ENCODE results near the gene PPARG.

Gene PPARG

GRCh38 chr3:12345584-12346494 is 57.0 kb downstream of the PPARG start:
- peak; percentile 3 for DNase-seq

- no peak for DNase-seq
Observed at GRCh38 chr3:12347301-12347700, 58.4 kb downstream of the PPARG start.

- DNase-seq, result no peak
Observed at GRCh38 chr3:12349895-12350811, 61.3 kb downstream of the PPARG start.

- no peak for DNase-seq
Observed at GRCh38 chr3:12351145-12351544, 62.3 kb downstream of the PPARG start.

- no peak for DNase-seq
Observed at GRCh38 chr3:12352253-12352652, 63.4 kb downstream of the PPARG start.

- DNase-seq, result no peak
Observed at GRCh38 chr3:12352755-12353154, 63.9 kb downstream of the PPARG start.

- no peak for DNase-seq
Observed at GRCh38 chr3:12353796-12354525, 65.1 kb downstream of the PPARG start.

- no peak for DNase-seq
Observed at GRCh38 chr3:12356175-12356574, 67.3 kb downstream of the PPARG start.

GRCh38 chr3:12356996-12357395 is 68.1 kb downstream of the PPARG start:
- DNase-seq, result no peak

GRCh38 chr3:12357456-12357855 is 68.6 kb downstream of the PPARG start:
- no peak for DNase-seq

- peak; percentile 5 for DNase-seq
Observed at GRCh38 chr3:12363397-12364195, 74.7 kb downstream of the PPARG start.

- no peak for DNase-seq
Observed at GRCh38 chr3:12367346-12367745, 78.5 kb downstream of the PPARG start.

- DNase-seq, result no peak
Observed at GRCh38 chr3:12369029-12369428, 80.2 kb downstream of the PPARG start.

- DNase-seq, result no peak
Observed at GRCh38 chr3:12369598-12369997, 80.7 kb downstream of the PPARG start.

GRCh38 chr3:12370758-12371157 is 81.9 kb downstream of the PPARG start:
- no peak for DNase-seq

GRCh38 chr3:12371525-12372140 is 82.8 kb downstream of the PPARG start:
- DNase-seq, result no peak

GRCh38 chr3:12372741-12373280 is 83.9 kb downstream of the PPARG start:
- no peak for DNase-seq

GRCh38 chr3:12375572-12375971 is 86.7 kb downstream of the PPARG start:
- no peak for DNase-seq

GRCh38 chr3:12379640-12380429 is 91.0 kb downstream of the PPARG start:
- DNase-seq, result no peak

GRCh38 chr3:12380461-12380860 is 91.6 kb downstream of the PPARG start:
- no peak for DNase-seq

GRCh38 chr3:12381199-12381598 is 92.3 kb downstream of the PPARG start:
- no peak for DNase-seq

Data from eye (tissue), 1 donor.